H1 (cell line): ENCODE results near the gene SLC39A9. TPM values are rescaled to one million over a fixed set of nuclear protein-coding genes. Genes with fewer than 3 reads are reported as not detected.

Experiments
- ATF2 ChIP-seq: IDR thresholded peaks from 2 replicates; pipeline ENCODE4 v1.6.1; 2012; ENCODE audit warnings: low read length, inconsistent platforms
- ATF3 ChIP-seq: IDR thresholded peaks from 2 replicates; pipeline ENCODE4 v1.6.1; 2011; ENCODE audit warnings: low read depth, mild to moderate bottlenecking, low read length; ENCODE audit not compliant: insufficient read depth
- CBX5 ChIP-seq: fragments of 300-800, 300-1000 bp; sonication (generic); IDR thresholded peaks from 2 replicates; pipeline ENCODE4 v1.7.1; 2016; ENCODE audit warnings: antibody characterized with exemption, low read length, low read depth
- CBX8 ChIP-seq: fragments of 300-800, 300-1000 bp; sonication (generic); IDR thresholded peaks from 2 replicates; pipeline ENCODE4 v1.7.1; 2016; ENCODE audit warnings: low read depth, low read length, borderline replicate concordance
- CEBPB ChIP-seq: IDR thresholded peaks from 2 replicates; pipeline ENCODE4 v1.6.1; 2012; ENCODE audit warnings: low read depth, low read length
- CTCF ChIP-seq, 3 experiments: IDR thresholded peaks; 1 replicate in 2 of 3; 2 replicates in 1 of 3; pipeline versions ENCODE4 v1.5.1 to v1.6.1; 2011; ENCODE audit warnings: low read length in 3 of 3, mild to moderate bottlenecking in 3 of 3, inconsistent platforms in 2 of 3, low read depth in 1 of 3, moderate library complexity in 1 of 3; ENCODE audit not compliant: insufficient read depth in 1 of 3; ENCODE audit errors: control extremely low read depth in 1 of 3
- KDM1A ChIP-seq: fragments of 200-600, 300-600 bp; sonication (generic); IDR thresholded peaks from 2 replicates; pipeline ENCODE4 v1.7.1; 2016; ENCODE audit warnings: mild to moderate bottlenecking, low read length, borderline replicate concordance
- MAX ChIP-seq: IDR thresholded peaks from 2 replicates; pipeline ENCODE4 v1.6.1; 2012; ENCODE audit warnings: inconsistent platforms
- NRF1 ChIP-seq: IDR thresholded peaks from 2 replicates; pipeline ENCODE4 v1.6.1; 2011; ENCODE audit warnings: mild to moderate bottlenecking, low read depth, low read length, improper control_type of control experiment
- polyA plus RNA-seq, 7 experiments: library from polyadenylated mRNA; depleted of rRNA in 3 of 7; stranded (reverse) in 5 of 7; unstranded in 2 of 7; fragments of >200 nt in 5 of 7; fragments of 200-250 nt in 2 of 7; gene quantifications; 1 replicate in 5 of 7; 2 replicates in 1 of 7; 4 replicates in 1 of 7; pipeline versions ENCODE4 v1.2.1 to v1.2.3, GENCODE V29; 2011 to 2013; ENCODE audit warnings: missing spikeins in 2 of 7, mixed read lengths in 2 of 7
- total RNA-seq: library from RNA; stranded (reverse); fragmentation: NEBNext Ultra II Directional; extraction: Animal tissue kit (Norgen Biotek cat#: 25700); gene quantifications from 2 replicates; pipeline ENCODE4 v1.2.1, GENCODE V29; 2021

Gene SLC39A9
- total and polyA plus RNA-seq, 2 of the 8 experiments (the other 6 are each of a cell fraction or from before 2014, with no cell fraction given) = 31.0 to 44.2 TPM

GRCh38 chr14:69468949-69469348, 70.5 kb downstream of the SLC39A9 start (continued):
- TF ChIP-seq CTCF (IDR thresholded peaks at IDR 0.05; ENCODE audit: control extremely low read depth in 1 of 3, insufficient read depth in 1 of 3, low read depth in 1 of 3, low read length in 3 of 3) (no peak), KDM1A (no peak), CBX5 (no peak), ATF3 (no peak), NRF1 (no peak), CBX8 (no peak), ATF2 (no peak), CEBPB (no peak), MAX (no peak)
